ENCODE data around the gene SYT12.

SYT12 gene

GRCh38 chr11:66979336-66979980, 43.5 kb upstream of the SYT12 start:
- no peak overlapping the region for H3K9ac ChIP-seq
- no peaks in the 10 kb centered on the region for H4K20me1 ChIP-seq (ENCODE audit: insufficient read depth)
- H3K27me3 ChIP-seq (ENCODE audit: insufficient read depth, low read depth) = no peaks in the 10 kb centered on the region
- no peak overlapping the region for H3K27ac ChIP-seq
- no peaks in the 10 kb centered on the region for H3K36me3 ChIP-seq (ENCODE audit: insufficient read depth)
- TF ChIP-seq, protein P1, sequence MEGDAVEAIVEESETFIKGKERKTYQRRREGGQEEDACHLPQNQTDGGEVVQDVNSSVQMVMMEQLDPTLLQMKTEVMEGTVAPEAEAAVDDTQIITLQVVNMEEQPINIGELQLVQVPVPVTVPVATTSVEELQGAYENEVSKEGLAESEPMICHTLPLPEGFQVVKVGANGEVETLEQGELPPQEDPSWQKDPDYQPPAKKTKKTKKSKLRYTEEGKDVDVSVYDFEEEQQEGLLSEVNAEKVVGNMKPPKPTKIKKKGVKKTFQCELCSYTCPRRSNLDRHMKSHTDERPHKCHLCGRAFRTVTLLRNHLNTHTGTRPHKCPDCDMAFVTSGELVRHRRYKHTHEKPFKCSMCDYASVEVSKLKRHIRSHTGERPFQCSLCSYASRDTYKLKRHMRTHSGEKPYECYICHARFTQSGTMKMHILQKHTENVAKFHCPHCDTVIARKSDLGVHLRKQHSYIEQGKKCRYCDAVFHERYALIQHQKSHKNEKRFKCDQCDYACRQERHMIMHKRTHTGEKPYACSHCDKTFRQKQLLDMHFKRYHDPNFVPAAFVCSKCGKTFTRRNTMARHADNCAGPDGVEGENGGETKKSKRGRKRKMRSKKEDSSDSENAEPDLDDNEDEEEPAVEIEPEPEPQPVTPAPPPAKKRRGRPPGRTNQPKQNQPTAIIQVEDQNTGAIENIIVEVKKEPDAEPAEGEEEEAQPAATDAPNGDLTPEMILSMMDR (conservative IDR thresholded peaks at IDR 0.05; ENCODE audit: low read depth, low read length) = no peak
- no peak overlapping the region for H3K4me2 ChIP-seq
- H3K4me3 ChIP-seq (IDR thresholded peaks at IDR 0.05; ENCODE audit: insufficient read depth, low read depth, low read length) = no peak overlapping the region
- H3K79me2 ChIP-seq (ENCODE audit: insufficient read depth, low read depth) = no peaks in the 10 kb centered on the region
- no peak overlapping the region for H2AFZ ChIP-seq (ENCODE audit: low read depth)
- peaks cover 24% of the 10 kb centered on the region for H3K4me1 ChIP-seq (ENCODE audit: low read depth, poor library complexity, severe bottlenecking)

DNA sequence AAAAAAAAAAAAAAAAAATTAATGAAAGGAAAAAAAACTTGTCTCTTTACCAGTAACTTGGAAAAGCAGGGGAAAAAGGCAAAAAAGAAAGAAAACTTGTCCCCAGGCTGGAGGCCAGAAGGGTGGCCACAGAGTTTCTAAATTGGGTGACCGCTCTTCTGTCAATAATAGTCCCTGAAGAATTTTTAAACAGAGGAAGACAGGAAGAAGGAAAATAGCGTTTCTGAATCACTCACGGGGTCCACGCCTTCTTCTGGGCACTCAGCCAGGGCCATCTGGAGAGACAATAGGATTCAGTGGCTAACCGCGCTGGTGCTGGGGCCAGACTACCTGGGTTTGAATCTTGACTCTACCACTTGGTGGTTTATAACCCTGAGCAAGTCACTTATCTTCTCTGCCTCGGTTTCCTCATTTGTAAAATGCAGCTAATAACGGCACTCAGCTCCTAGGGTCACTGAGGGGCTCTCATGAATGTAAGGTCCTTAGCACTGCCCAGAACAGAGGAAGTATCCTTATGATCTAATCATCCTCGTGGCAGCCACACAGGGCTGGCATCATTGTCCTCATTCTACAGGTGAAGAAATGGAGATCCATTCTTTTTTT, 40.9 kb upstream of the SYT12 start:
- Histone ChIP-seq H3K27me3 (ENCODE audit: insufficient read depth, low read depth) (no peaks in the 10 kb centered on the region), H3K27ac (peak overlapping the region; percentile 27; the same call in 1 of the 2 replicates), H3K4me3 (IDR thresholded peaks at IDR 0.05; ENCODE audit: insufficient read depth, low read depth, low read length) (no peak overlapping the region), H3K4me2 (peak overlapping the region; percentile 66), H3K9ac (no peak overlapping the region), H4K20me1 (ENCODE audit: insufficient read depth) (no peaks in the 10 kb centered on the region), H2AFZ (ENCODE audit: low read depth) (no peak overlapping the region), H3K4me1 (ENCODE audit: low read depth, poor library complexity, severe bottlenecking) (peaks cover 24% of the 10 kb centered on the region), H3K79me2 (ENCODE audit: insufficient read depth, low read depth) (no peaks in the 10 kb centered on the region), H3K36me3 (ENCODE audit: insufficient read depth) (no peaks in the 10 kb centered on the region)
- TF ChIP-seq, protein P1 (conservative IDR thresholded peaks at IDR 0.05; ENCODE audit: low read depth, low read length) = no peak

DNA sequence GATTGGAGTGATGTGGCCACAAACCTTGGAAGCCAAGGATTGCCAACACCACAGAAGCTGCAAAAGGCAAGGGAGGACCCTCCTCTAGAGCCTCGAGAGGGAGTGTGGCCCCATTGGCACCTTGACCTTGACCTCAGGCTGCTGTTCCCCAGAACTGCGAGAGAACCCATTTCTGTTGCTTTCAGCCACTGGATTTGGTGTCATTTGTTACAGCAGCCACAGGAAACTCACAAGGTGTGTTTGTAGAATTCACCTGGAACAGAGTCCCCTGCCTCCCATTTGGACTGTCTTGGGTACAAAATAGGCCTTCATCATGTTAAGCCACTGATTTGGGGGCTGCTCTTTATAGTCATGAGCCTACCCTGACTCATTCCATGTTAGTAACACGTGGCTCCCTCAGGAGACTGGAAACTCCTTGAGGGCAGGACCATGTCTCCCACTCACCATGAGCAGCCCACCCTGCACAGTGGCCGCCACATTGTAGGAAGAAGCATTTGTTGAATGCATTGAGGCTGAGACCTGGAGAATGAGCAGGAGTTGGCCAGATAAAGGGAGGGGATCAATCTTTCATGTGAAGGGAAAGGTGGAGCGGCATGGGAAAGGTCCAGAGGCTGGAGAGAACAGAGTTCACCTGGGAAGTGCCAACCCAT, 39.5 kb upstream of the SYT12 start:
- Histone ChIP-seq H3K4me3 (IDR thresholded peaks at IDR 0.05; ENCODE audit: insufficient read depth, low read depth, low read length) (no peak overlapping the region), H3K9ac (no peak overlapping the region), H2AFZ (ENCODE audit: low read depth) (no peak overlapping the region), H3K27ac (no peak overlapping the region), H3K4me1 (ENCODE audit: low read depth, poor library complexity, severe bottlenecking) (peaks cover 24% of the 10 kb centered on the region), H3K4me2 (no peak overlapping the region; the same call in 1 of the 2 replicates), H4K20me1 (ENCODE audit: insufficient read depth) (no peaks in the 10 kb centered on the region), H3K36me3 (ENCODE audit: insufficient read depth) (no peaks in the 10 kb centered on the region), H3K79me2 (ENCODE audit: insufficient read depth, low read depth) (no peaks in the 10 kb centered on the region), H3K27me3 (ENCODE audit: insufficient read depth, low read depth) (no peaks in the 10 kb centered on the region)
- TF ChIP-seq, protein P1 (conservative IDR thresholded peaks at IDR 0.05; ENCODE audit: low read depth, low read length) = no peak

DNA sequence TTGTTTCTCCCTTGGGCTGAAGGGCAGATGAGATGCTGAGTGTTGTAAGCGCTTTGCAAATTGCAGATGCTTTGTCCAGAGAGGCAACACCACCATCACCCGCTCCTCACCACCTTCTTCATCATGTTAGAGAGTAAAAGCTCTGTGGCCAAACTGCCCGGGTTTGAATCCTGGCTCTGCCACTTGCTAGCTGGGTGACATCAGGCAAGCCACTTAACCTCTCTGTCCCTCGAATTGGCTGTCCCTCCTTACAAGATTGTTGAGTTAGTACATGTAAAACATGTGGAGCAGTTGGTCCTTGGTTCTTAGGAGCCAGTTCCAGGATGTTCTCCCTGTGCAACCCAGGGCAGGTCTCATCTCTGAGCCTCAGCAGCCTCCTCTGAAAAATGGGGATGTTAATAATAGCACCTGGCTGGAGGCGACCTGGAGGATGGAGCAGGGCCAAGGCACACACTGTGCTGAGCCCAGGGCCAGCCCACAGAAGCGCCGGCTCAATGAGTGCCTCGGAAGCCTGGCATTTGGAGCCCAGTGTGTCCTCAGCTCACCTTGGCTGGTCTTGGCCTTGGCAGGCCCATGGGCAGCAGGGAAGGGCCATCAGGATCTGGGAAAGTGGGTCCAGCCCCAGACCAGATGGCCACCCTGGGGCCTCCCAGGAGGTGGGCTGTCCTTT, 37.3 kb upstream of the SYT12 start:
- Histone ChIP-seq H3K27ac (no peak overlapping the region), H3K9ac (no peak overlapping the region), H2AFZ (ENCODE audit: low read depth) (no peak overlapping the region), H3K27me3 (ENCODE audit: insufficient read depth, low read depth) (no peaks in the 10 kb centered on the region), H3K4me2 (no peak overlapping the region), H3K36me3 (ENCODE audit: insufficient read depth) (no peaks in the 10 kb centered on the region), H3K4me1 (ENCODE audit: low read depth, poor library complexity, severe bottlenecking) (peaks cover 24% of the 10 kb centered on the region), H3K4me3 (IDR thresholded peaks at IDR 0.05; ENCODE audit: insufficient read depth, low read depth, low read length) (no peak overlapping the region), H3K79me2 (ENCODE audit: insufficient read depth, low read depth) (no peaks in the 10 kb centered on the region), H4K20me1 (ENCODE audit: insufficient read depth) (no peaks in the 10 kb centered on the region)
- TF ChIP-seq, protein P1 (conservative IDR thresholded peaks at IDR 0.05; ENCODE audit: low read depth, low read length) = no peak
